NCI-H524 treated with DMSO at 0.1 percent for 48 hours (cell line): ENCODE data around the gene TEX22.

Experiments
- DNase-seq: peaks from one replicate; lab custom pipeline; 2025; lab: John Stamatoyannopoulos, UW

TEX22 gene

GRCh38 chr14:105439710-105440553, 41.6 kb downstream of the TEX22 start:
- peak; percentile 42 for DNase-seq

GRCh38 chr14:105440554-105440900, 42.2 kb downstream of the TEX22 start:
- no peak for DNase-seq

GRCh38 chr14:105440992-105441391, 42.7 kb downstream of the TEX22 start:
- no peak for DNase-seq

- no peak for DNase-seq
These were observed 43.8 kb downstream of the TEX22 start for GRCh38 chr14:105442125-105442524.

- no peak for DNase-seq
These were observed 44.5 kb downstream of the TEX22 start for GRCh38 chr14:105442834-105443233.

- no peak for DNase-seq
These were observed 46.5 kb downstream of the TEX22 start for GRCh38 chr14:105444859-105445258.

GRCh38 chr14:105445290-105445689, 47.0 kb downstream of the TEX22 start:
- DNase-seq: no peak

GRCh38 chr14:105445901-105446845, 47.8 kb downstream of the TEX22 start:
- DNase-seq: no peak

GRCh38 chr14:105446971-105447370, 48.6 kb downstream of the TEX22 start:
- DNase-seq: no peak

GRCh38 chr14:105447651-105448640, 49.6 kb downstream of the TEX22 start:
- DNase-seq: no peak

GRCh38 chr14:105448706-105449111, 50.4 kb downstream of the TEX22 start:
- DNase-seq: no peak

- DNase-seq: no peak
These were observed 51.2 kb downstream of the TEX22 start for GRCh38 chr14:105449276-105450122.

GRCh38 chr14:105450123-105450505, 51.8 kb downstream of the TEX22 start:
- DNase-seq: no peak

GRCh38 chr14:105450864-105451720, 52.8 kb downstream of the TEX22 start:
- no peak for DNase-seq

- DNase-seq: no peak
These were observed 54.6 kb downstream of the TEX22 start for GRCh38 chr14:105452963-105453362.

GRCh38 chr14:105453847-105454246, 55.5 kb downstream of the TEX22 start:
- DNase-seq: no peak

- no peak for DNase-seq
These were observed 56.8 kb downstream of the TEX22 start for GRCh38 chr14:105455086-105455640.

- no peak for DNase-seq
These were observed 57.7 kb downstream of the TEX22 start for GRCh38 chr14:105455766-105456660.
